HG02588 (cell line): ENCODE measurements around the gene ATP8B2.
"Not testable (repeated sequence)": the region's sequence is repeated elsewhere in the genome, so short reads cannot be mapped to it uniquely, and the experiment has no call there.

Experiments used
- ATAC-seq: cut with Tn5 transposase; IDR thresholded peaks from one replicate; pipeline ENCODE4 v1.9.1; 2021; ENCODE audit warnings: mild to moderate bottlenecking, moderate library complexity; ENCODE audit not compliant: unreplicated experiment

ATP8B2 gene

DNA sequence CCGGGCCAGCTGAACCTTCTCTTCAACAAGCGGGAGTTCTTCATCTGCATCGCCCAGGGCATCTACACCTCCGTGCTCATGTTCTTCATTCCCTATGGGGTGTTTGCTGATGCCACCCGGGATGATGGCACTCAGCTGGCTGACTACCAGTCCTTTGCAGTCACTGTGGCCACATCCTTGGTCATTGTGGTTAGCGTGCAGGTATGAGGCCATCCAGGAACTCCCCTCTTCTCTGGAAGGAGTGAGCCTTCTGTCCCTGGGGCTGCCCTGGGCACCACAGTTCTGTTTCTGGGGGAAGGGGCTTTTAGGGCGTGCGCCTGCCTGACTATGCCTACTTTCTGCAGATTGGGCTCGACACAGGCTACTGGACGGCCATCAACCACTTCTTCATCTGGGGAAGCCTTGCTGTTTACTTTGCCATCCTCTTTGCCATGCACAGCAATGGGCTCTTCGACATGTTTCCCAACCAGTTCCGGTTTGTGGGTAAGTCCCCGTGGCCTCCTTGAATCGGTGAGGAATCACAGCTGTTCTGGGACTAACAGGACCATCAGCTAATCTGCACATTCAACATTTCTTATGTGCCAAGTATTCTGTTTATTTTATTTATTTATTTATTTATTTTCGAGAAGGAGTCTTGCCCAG is 21.1 kb downstream of the ATP8B2 start:
- ATAC-seq, result no peak

DNA sequence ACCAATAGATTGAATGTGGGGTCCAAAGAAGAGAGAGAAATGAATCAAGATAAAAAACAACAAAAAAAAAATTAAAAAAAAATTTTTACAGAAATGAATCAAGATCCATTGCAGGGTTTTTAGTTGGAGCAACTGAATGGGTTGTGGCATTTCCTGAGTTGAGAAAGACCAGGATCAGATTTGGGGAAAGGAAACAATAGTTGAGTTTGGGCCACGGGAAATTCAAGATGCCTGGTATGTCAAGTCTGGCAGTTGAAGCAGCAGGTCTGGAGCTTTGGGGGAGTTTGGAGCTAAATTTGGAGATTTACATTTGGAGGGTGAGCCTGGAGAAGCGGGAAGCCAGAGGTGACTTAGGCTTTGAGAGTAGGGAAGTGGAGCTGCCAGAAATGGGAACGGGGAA is 22.6 kb downstream of the ATP8B2 start:
- no peak for ATAC-seq

DNA sequence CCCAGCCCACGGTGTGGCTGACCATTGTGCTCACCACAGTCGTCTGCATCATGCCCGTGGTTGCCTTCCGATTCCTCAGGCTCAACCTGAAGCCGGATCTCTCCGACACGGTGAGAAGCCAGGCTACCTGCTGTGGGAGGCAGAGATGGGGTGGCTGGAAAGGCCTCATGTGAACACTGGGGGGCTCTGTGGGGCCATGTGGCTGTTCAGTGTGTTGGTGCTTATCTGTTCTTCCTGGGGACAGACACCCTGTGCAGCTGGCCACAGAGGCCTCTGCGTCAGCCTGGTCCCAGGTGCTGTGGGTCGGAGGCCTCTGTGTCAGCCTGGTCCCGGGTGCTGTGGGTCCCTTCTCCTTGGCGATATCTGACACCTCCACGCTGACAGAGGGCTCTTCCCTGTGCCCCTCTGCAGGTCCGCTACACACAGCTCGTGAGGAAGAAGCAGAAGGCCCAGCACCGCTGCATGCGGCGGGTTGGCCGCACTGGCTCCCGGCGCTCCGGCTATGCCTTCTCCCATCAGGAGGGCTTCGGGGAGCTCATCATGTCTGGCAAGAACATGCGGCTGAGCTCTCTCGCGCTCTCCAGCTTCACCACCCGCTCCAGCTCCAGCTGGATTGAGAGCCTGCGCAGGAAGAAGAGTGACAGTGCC is 23.2 kb downstream of the ATP8B2 start:
- no peak for ATAC-seq

DNA sequence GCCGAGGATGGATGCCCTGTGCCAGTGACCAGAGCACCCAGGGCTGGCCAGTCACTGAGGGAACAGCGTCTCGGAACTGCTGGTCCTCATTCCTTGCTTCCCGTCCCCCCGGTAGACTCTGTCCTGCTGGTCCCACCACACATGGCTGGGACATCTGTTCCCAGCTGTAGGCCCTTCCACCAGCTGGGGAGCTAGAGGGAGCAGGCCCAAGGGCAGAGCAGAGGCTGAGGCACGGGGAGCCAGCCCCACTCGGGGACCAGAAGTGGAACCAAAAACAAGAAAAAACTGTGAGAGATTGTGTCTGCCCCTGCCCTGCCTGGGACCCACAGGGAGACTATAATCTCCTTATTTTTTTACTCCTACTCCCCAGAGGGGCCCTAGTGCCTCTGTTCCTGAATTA is 23.8 kb downstream of the ATP8B2 start:
- no peak for ATAC-seq

DNA sequence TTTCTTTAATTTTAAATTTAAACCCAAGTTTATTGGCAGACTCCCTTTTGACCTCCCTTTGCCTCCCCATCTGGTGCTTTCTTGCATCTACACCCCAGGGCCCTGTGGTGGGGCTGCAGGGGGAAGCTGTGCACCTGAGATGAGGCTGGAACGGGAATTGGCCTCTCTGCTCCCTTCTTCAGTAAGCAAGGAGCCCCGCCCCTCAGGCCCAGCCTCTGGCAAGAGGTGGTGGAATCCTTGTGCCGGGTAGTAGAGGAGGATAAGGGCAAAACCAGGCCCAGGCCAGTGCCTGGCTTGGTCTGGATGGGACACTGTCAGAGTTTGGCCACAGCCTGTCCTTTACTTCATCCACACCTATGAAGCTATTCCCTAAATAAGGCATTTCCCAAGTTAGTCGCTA is 25.1 kb downstream of the ATP8B2 start:
- ATAC-seq, result no peak

DNA sequence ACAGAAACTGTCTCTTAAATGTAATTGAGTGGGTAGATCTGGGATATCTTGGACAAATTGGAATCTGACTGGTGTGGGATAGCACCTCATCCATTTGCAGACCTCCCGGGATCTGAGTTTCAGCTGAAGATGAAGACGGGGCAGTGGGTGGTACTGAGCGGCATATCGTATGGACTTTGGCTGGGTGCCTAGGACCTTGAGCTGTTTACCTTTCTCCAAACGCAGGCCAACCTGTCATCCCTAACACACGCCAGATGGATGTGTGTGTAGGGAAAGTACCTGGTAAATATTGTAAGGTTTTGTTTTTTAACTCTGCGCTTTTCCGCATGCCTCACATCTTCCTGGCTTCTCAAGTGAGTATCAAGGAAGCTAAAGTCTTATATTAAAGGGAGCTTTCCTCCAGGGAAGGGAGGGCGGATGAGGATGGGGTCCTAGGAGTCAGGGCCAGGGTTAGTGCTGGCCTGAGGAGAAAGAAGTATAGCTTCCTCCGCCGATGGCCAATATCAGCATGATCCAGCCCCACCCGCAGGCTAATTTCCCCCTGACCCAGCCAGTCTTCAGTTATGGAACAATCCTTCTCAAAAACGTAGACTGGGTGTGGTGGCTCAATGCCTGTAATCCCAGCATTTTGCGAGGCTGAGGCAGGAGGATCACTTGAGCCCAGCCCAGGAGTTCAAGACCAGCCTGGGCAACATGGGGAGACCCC is 26.2 kb downstream of the ATP8B2 start:
- no peak for ATAC-seq

DNA sequence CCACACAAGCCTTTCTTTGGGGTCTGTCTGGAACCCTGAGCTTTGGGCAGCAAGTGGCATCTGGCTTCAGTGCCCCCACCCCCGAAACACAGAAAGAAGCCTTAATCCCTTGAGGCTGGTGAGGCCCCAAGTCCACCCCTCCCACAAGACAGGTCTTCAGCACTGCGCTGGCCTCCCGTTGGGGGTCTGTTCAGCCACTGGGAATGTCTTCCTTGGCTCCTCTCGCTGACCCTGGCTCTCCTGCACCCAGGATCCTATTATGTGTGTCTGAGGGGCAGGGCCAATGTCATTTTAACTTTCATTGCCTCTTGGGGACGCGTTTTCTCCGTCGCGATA is 26.9 kb downstream of the ATP8B2 start:
- no peak for ATAC-seq

DNA sequence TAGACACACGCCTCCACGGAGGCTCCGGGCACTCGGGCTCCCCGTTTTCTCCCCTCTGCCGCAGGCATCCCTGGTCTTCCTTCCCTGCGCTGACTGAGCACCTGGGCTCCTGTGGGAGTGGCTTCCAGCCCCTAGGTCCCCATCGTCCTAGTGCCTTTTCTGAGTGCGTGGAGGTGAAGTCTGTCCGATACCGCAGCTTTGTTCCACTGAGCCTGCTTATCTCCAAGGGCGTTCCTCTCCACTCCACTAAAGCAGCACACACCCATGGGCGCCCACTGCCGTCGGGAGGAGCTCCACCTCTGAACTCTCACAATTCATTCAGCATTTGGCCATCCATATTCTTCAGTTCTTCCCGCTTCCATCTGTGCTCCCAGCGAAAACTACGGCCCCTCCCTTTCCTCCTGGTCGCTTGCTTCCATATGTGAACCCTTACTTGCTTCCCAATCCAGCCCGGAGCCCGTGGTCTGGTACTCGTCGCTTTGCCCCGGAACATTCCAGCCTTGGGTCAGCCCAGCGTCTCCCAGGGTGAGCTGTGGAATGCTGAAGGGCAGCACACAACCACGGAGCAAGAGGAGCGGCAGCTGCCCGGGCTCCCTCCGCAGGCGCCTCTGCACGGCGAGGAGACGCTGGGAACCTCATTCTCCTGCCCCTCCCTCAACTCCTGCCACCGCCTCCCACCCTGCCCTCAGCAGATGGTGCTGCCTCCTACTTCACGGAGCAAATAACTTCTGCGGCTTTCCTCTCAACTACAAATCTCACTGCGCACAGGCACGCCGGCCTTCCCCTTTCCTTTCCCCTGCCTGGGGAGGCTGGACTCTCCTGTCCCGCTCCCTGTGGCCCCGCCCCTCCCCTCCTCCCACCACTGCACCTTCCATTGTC is 27.5 kb downstream of the ATP8B2 start:
- ATAC-seq, result peak; percentile 57

DNA sequence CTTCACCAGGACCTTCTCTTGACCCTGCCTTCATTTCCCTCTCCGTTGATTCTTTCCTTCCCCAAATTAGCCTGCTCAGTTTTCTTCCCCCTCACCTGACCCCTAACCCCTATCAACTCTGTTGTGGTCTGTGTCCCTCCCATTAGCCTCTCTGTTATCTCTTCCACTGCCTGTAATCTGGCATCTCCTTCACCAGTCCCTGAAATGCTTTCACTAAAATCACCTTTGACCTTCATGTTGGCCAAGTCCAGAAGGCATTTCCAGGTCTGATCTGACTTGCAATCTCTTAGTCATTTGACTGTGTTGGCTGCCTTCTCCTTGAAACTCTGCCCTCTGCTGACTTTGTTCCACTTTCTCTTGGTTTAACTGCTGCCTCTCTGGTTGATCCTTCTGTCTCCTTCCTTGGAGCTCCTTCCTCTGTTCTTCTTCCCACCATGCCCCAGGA is 28.2 kb downstream of the ATP8B2 start:
- peak; percentile 30 for ATAC-seq

DNA sequence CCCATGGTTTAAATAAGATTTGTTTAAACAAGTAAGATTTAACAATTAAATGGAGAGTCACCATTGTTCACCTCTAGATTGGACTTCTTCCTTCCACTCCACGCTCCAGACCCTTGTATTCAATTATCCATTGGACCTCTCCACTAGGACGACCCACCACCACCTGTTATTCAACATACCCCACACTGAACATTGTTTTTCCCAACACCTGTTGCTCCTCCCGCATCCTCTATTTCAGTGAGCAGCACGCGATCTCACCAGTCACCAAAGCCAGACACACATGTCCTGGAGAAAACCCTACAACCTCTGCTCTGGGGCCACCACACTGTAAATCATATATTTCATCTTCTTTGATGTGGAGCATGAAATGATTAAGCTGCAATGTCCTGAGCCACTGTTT is 28.6 kb downstream of the ATP8B2 start:
- ATAC-seq, result no peak

DNA sequence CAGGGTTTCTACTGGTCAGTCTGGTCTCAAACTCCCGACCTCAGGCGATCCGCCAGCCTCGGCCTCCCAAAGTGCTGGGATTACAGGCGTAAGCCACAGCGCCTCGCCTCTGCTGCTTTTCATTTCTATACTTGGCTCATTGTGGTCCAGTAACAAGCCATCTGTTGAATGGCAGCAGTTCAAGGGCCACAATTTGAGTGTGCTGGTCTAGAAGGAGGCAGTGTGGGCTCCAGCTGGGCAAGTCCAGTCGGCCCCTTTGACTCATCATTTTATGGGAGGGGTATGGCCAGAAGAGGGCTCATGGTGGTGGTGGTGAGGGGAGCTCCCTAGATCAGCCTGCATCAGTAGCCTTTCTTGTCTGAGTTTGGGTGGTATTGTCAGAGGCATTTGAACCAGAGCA is 33.2 kb downstream of the ATP8B2 start:
- ATAC-seq, result no peak

DNA sequence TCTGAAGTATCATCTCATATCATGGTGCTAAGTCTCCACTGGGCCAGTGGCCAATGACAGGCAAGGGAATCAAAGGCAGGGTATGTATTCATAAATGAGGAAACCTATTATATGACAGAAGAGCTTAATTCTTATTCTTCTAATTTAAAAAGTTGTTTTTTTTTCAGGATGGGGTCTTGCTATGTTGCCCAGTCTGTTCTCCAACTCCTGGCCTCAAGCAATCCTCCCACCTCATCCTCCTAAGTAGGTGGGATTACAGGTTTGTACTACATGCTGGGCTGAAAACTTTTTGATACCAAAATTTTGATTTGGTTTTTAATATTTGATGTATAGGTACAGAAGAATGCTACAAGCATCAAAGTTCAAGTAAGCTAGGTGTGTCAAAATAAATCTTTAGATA is 35.0 kb downstream of the ATP8B2 start:
- ATAC-seq, result no peak

DNA sequence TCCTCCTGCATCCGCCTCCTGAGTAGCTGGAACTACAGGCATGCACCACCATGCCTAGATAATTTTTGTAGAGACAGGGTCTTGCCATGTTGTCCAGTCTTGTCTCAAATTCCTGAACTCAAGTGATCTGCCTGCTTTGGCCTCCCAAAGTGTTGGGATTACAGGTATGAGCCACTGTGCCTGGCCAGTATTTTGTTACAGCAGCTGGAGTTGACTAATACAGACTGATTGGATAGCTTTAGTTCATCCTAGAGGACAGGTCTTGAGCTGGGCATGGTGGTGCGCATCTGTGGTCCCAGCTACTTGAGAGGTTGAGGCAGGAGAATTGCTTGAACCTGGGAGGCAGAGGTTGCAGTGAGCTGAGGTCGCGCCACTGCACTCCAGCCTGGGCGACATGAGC is 35.6 kb downstream of the ATP8B2 start:
- ATAC-seq, result not testable (repeated sequence)

DNA sequence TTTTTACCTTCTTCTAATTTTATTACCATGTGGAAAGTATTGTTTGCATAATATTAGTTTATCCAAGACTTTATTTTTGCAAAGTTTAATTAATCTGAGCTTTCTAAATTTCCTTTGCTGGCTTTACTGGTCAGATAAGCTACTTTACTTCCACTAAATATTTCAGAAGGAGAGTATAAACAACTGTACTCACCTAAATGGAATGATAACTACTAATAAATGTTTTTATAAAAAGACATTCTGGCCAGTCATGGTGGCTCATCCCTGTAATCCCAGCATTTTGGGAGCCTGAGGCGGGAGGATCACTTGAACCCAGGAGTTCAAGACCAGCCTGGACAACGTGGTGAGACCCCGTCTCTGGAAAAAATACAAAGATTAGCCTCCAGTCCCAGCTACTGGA is 36.0 kb downstream of the ATP8B2 start:
- no peak for ATAC-seq

DNA sequence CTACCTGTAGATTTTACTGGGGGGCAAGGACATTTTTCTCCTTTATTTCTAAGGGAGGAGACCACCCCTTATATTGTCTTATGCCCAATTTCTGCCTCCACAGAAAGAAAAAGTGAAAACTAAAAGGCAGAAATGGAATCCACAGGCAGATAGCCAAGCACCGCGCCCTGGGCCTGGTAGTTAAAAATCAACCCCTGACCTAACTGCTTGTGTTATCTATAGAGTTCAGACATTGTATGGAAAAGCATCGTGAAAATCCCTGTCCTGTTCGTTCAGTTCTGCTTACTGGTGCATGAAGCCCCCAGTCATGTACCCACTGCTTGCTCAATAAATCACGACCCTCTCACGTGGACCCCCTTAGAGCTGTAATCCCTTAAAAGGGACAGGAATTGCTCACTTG is 46.1 kb downstream of the ATP8B2 start:
- ATAC-seq, result no peak

DNA sequence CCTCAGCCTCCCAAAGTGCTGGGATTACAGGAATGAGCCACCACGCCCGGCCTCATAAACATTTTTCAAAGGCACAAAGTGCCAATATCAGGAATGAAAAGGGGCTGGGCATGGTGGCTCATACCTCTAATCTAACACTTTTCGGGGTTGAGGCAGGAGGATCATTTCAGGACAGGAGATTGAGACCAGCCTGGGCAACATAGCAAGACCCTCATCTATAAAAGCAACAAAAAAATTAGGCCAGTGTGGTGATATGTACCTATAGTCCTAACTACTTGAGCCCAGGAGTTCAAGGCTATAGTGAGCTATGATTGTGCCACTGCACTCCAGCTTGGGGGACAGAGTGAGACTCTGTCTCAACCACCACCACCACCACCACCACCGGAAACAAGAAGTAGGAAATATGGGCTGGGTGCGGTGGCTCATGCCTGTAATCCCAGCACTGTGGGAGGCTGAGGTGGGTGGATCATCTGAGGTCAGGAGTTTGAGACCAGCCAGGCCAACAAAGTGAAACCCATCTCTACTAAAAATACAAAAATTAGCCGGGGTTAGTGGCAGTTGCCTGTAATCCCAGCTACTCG is 48.5 kb downstream of the ATP8B2 start:
- ATAC-seq, result not testable (repeated sequence)

DNA sequence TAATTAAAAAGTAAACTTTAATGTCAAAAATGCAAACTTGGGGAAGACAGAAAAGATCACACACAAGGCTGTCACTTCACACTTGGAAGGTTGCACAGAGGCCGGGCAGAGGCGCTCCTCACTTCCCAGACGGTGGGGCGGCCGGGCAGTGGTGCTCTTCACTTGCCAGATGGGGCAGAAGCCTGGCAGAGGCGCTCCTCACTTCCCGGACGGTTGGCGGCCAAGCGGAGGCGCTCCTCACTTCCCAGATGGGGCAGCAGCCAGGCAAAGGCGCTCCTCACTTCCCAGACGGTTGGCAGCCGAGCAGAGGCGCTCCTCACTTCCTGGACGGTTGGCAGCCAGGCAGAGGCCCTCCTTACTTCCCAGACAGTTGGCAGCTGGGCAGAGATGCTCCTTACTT is 54.0 kb downstream of the ATP8B2 start:
- ATAC-seq, result no peak

DNA sequence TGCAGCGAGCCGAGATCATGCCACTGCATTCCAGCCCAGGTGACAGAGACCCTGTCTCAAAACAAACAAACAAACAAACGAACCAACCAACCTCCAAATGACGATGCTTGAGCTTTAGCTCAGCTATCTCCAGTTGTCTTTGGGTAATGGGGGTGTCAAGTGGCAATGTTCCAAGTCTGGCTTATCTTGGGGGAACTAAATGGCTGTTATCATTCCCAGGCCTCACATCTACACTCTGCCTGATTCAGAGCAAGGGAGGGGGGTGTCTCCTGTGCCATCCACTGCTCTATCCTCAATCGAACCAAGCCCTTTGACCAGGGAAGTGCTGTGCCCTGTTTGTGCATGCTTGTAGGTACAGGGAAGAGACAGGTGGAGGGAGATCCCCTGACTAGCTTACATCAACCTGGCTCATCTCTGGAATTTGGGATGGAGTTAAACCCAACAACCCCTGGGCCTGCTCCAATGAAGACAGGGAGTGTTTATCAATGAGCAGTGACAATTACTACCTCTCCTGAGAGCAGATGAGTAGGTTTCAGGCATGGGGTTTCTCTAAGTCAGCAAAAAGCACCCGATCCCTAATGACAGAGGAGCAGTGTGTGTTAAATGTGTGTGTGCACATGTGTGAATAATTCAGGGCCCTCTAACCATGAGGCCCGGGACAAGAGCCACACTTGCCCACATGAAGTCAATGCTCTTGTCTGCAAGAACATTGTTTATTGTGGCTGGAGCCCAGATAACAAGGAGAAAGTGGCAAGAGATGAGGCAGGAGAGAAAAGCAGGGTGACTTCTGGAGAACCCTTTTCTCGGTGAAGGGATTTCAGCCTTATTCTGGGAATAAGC is 59.5 kb downstream of the ATP8B2 start:
- ATAC-seq, result no peak

DNA sequence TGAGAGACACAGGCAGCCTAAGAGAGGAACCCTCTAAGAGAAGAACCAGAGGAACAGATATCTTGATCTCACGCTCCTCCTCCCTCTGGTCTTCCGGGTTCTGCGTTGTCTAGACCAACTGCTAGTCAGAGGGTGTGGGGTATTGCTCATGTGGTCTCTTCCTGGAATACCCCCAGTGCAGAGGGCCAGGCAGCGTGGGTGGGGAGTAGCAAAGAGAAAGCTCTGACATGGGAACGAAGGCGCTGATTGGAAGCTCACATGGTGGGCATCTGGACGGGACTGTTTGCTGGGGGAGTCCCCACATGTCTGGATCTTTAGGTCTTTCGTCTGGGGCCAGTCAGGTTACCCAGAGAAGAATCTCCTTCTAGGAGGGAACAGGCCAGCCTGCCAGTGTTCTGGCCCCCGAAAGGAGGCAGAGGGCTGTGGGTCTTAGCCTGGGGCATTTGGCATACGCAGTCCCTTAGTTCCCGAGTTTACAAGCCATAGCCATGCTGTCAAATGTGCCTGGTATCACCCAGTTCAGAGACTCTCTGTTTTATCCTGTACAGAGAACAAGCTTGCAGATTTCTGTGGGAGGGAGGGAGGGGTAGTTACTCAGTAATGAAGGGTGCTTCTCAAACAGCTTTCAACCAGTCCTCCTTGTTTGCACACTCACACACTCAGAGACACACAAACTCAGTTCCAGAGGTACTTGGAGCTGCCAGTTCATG is 61.5 kb downstream of the ATP8B2 start:
- peak; percentile 85 for ATAC-seq
